HepG2 (cell line): Measurements from ENCODE around the gene MIA2. TPM values are rescaled to one million over a fixed set of nuclear protein-coding genes. Genes with fewer than 3 reads are reported as not detected.
A peak's percentile ranks its signal among the peaks of the same experiment; 100 is the strongest.

ENCODE experiments used
- ATAC-seq: fragments of 200-7000 bp; cut with Tn5 transposase; 3 replicates; pipeline ENCODE4 v1.9.1; 2020; ENCODE audit warnings: mild to moderate bottlenecking, moderate library complexity
- BruUV-seq: library from RNA; stranded (reverse); fragments of 400-500 nt; replicated peaks from 2 replicates; lab custom pipeline; 2021; lab: Mats Ljungman, UMichigan
- CTCF ChIA-PET: fragments of 300-600 bp; formaldehyde crosslinking; extraction: SDS; loops from one replicate; lab custom pipeline; 2021; ENCODE audit warnings: low total read pairs, inconsistent platforms, low intra/inter-chr PET ratio; lab: Yijun Ruan, JAX
- POLR2A ChIA-PET: fragments of 350-600 bp; sonication (Branson Sonifier 250); formaldehyde crosslinking; loops from one replicate; lab custom pipeline; 2020; ENCODE audit warnings: antibody characterized with exemption, inconsistent platforms; lab: Yijun Ruan, JAX
- DNase-seq: peaks from one replicate; pipeline ENCODE4 v3.0.0-alpha.2; 2015; ENCODE audit warnings: low spot score
- FAIRE-seq: peaks from 3 replicates; lab custom pipeline; 2011; peaks lifted over from hg19 to GRCh38; lab: Jason Lieb, UNC
- H2AFZ ChIP-seq: one replicate; pipeline ENCODE4 v1.6.1; 2011; ENCODE audit warnings: low read length, inconsistent platforms
- H3K27ac ChIP-seq: fragments of 300-600 bp; 3 replicates; pipeline ENCODE4 v1.8.0; 2011; ENCODE audit warnings: mixed run types, mild to moderate bottlenecking, mixed read lengths, low read length, inconsistent platforms; ENCODE audit not compliant: insufficient read depth; ENCODE audit errors: extremely low read length
- H3K27me3 ChIP-seq, 2 experiments: fragments of 200-600 bp in 1 of 2; 2 replicates in 1 of 2; 3 replicates in 1 of 2; pipeline versions ENCODE4 v1.6.0 to v1.8.0; 2011; ENCODE audit warnings: low read length in 2 of 2, mild to moderate bottlenecking in 2 of 2, moderate library complexity in 2 of 2, inconsistent platforms in 1 of 2; ENCODE audit not compliant: insufficient read depth in 2 of 2, control insufficient read depth in 1 of 2
- H3K36me3 ChIP-seq, 2 experiments: fragments of 200-600 bp in 1 of 2; replicated peaks in 1 of 2; 2 replicates in 1 of 2; 3 replicates in 1 of 2; pipeline versions ENCODE4 v1.5.1 to v1.8.0; 2011; ENCODE audit warnings: low read length in 2 of 2, inconsistent platforms in 1 of 2; ENCODE audit not compliant: insufficient read depth in 2 of 2, control insufficient read depth in 1 of 2
- H3K4me1 ChIP-seq: 2 replicates; pipeline ENCODE4 v1.5.1; 2012; ENCODE audit warnings: low read length, inconsistent platforms; ENCODE audit not compliant: insufficient read depth
- H3K4me2 ChIP-seq: 2 replicates; pipeline ENCODE4 v1.6.0; 2011; ENCODE audit warnings: low read depth, low read length, inconsistent platforms
- H3K4me3 ChIP-seq, 3 experiments: fragments of 200-600 bp in 1 of 3; sonication (generic), shearing (Covaris generic) in 1 of 3; replicated peaks in 1 of 3; 2 replicates each; pipeline ENCODE4 v1.5.1; 2011 to 2016; ENCODE audit warnings: low read length in 3 of 3, inconsistent platforms in 2 of 3, low read depth in 2 of 3, mild to moderate bottlenecking in 2 of 3, control low read depth in 1 of 3, mixed read lengths in 1 of 3; ENCODE audit not compliant: insufficient read depth in 1 of 3
- H3K79me2 ChIP-seq: one replicate; pipeline ENCODE4 v1.6.1; 2011; ENCODE audit warnings: low read length, inconsistent platforms; ENCODE audit not compliant: insufficient read depth
- H3K9ac ChIP-seq: 2 replicates; pipeline ENCODE4 v1.6.0; 2011; ENCODE audit warnings: mild to moderate bottlenecking, low read depth, low read length, inconsistent platforms; ENCODE audit not compliant: insufficient read depth
- H3K9me3 ChIP-seq: 2 replicates; pipeline ENCODE4 v1.5.1; 2012; ENCODE audit warnings: mild to moderate bottlenecking, low read length
- H4K20me1 ChIP-seq: 2 replicates; pipeline ENCODE4 v1.6.0; 2011; ENCODE audit warnings: inconsistent platforms, mild to moderate bottlenecking, low read length, moderate library complexity; ENCODE audit not compliant: insufficient read depth
- CBX2 ChIP-seq, 2 experiments: fragments of 200-600 bp in 1 of 2; sonication (generic); formaldehyde crosslinking in 1 of 2; IDR thresholded peaks; 2 replicates each; pipeline versions ENCODE4 v1.7.0 to v1.8.1; 2018 to 2022; ENCODE audit warnings: low read depth in 2 of 2, low read length in 1 of 2, mild to moderate bottlenecking in 1 of 2, missing genetic modification reagents in 1 of 2
- CENPX ChIP-seq: sonication (generic); formaldehyde crosslinking; IDR thresholded peaks from 2 replicates; pipeline ENCODE4 v1.9.0; 2021; ENCODE audit warnings: mild to moderate bottlenecking, missing genetic modification reagents, moderate library complexity
- FOXM1 ChIP-seq: sonication (generic); formaldehyde crosslinking; IDR thresholded peaks from 2 replicates; pipeline ENCODE4 v1.5.0; 2020; ENCODE audit warnings: missing genetic modification reagents
- FOXP1 ChIP-seq, 2 experiments: fragments of 450-650 bp in 1 of 2; IDR thresholded peaks; 2 replicates each; pipeline ENCODE4 v1.6.1; 2017 to 2018; ENCODE audit warnings: antibody characterized with exemption in 1 of 2
- FOXP4 ChIP-seq: sonication (generic); formaldehyde crosslinking; IDR thresholded peaks from 2 replicates; pipeline ENCODE4 v1.4.0; 2020; ENCODE audit warnings: missing genetic modification reagents
- NFYC ChIP-seq: IDR thresholded peaks from 2 replicates; pipeline ENCODE4 v1.6.1; 2016; ENCODE audit warnings: missing genetic modification reagents, missing compliant biosample characterization
- RFX5 ChIP-seq: IDR thresholded peaks from 2 replicates; pipeline ENCODE4 v1.6.1; 2011; ENCODE audit warnings: low read depth, low read length, improper control_type of control experiment
- SMAD9 ChIP-seq: sonication (generic); formaldehyde crosslinking; IDR thresholded peaks from 2 replicates; pipeline ENCODE4 v1.5.1; 2020; ENCODE audit warnings: mild to moderate bottlenecking, missing genetic modification reagents
- TEAD3 ChIP-seq: optimal IDR thresholded peaks from 2 replicates; pipeline ENCODE3; 2016; ENCODE audit warnings: borderline replicate concordance
- TFDP1 ChIP-seq: IDR thresholded peaks from 2 replicates; pipeline ENCODE4 v1.6.1; 2016; ENCODE audit warnings: missing compliant biosample characterization, missing genetic modification reagents, borderline replicate concordance
- ZNF205 ChIP-seq: IDR thresholded peaks from 2 replicates; pipeline ENCODE4 v1.6.1; 2018; ENCODE audit warnings: missing biosample characterization, missing genetic modification reagents
- WGBS: methylation state at CpG from one replicate; pipeline ENCODE4 v1.1.6; 2017; ENCODE audit warnings: low lambda C conversion rate; 5-methylcytosine and 5-hydroxymethylcytosine counted together
- in situ Hi-C: cut with HindIII; loops from 2 replicates; pipeline ENCODE4 v1.10.0; 2017; ENCODE audit warnings: low pct_unique_long_range_greater_than_20kb; ENCODE audit not compliant: extremely low pct_ligation_motif_present
- intact Hi-C: fragments of 100-400 bp; cut with micrococcal nuclease; formaldehyde crosslinking; loops from one replicate; pipeline ENCODE4 v1.10.0; 2022; ENCODE audit not compliant: unreplicated experiment
- polyA plus RNA-seq, 8 experiments: library from polyadenylated mRNA; depleted of rRNA in 3 of 8; stranded (reverse) in 7 of 8; unstranded in 1 of 8; fragments of >200 nt; fragmentation: Illumina TruSeq in 4 of 8; extraction: Trizol in 4 of 8; gene quantifications; 2 replicates each; pipeline versions ENCODE4 v1.2.1 to v1.2.3, GENCODE V29; 2011 to 2016; ENCODE audit warnings: low read depth in 4 of 8, missing spikeins in 1 of 8, mixed read lengths in 1 of 8; ENCODE audit not compliant: insufficient read depth in 1 of 8
- total RNA-seq, 5 experiments: library from RNA; depleted of rRNA; stranded (reverse); fragments of >200 nt; fragmentation: Illumina TruSeq; extraction: Trizol; gene quantifications; 2 replicates each; pipeline ENCODE4 v1.2.3, GENCODE V29; 2016; ENCODE audit warnings: low read depth in 1 of 5
- TF ChIP-seq, protein P1 (sequence below): sonication (generic); formaldehyde crosslinking; conservative IDR thresholded peaks from 2 replicates; pipeline ENCODE4 v1.8.0; 2022; ENCODE audit warnings: low read depth, missing genetic modification reagents
- TF ChIP-seq, protein P2 (sequence below): IDR thresholded peaks from 2 replicates; pipeline ENCODE4 v1.6.1; 2016; ENCODE audit warnings: low read depth, borderline replicate concordance
- TF ChIP-seq, protein P3 (sequence below): sonication (generic); formaldehyde crosslinking; IDR thresholded peaks from 2 replicates; pipeline ENCODE4 v1.4.0; 2020; ENCODE audit warnings: mild to moderate bottlenecking, missing genetic modification reagents

Gene MIA2
- total and polyA plus RNA-seq, 2 of the 13 experiments (the other 11 are each of a cell fraction or from before 2014, with no cell fraction given), result 134 to 158 TPM

DNA sequence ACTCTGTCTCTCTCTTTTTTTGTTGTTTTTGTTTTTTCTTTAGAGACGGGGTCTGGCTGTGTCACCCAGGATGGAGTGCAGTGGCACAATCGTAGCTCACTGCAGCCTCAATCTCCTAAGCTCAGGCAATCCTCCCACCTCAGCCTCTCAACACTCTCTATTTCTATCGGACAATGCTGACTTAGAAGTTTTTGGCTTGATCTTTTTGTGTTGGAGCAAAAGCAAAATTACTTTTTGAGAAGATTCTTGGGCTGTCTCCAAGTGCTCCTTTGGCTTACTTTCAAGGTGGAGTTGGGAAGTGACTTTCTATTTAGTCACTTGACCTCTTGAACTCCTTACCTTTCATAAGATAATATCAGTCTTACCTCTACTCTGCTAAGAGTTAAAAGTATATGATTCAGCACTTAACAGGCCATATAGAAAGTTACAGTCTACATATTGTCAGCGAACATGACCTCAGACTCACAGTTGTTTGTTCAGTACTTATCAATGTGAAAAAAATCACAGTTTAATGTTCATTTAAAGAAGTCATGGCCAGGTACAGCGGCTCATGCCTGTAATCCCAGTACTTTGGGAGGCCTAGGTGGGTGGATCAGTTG lies 15.4 kb upstream of the MIA2 start (continued):
- TF ChIP-seq CBX2 (IDR thresholded peaks at IDR 0.05; ENCODE audit: low read depth, low read length), result no peak
- TF ChIP-seq CBX2 (CRISPR knock-in tag; IDR thresholded peaks at IDR 0.05; ENCODE audit: low read depth), result 0 out of 2 replicates have a peak, but pooled peaks have one; percentile 78
- TF ChIP-seq ZNF205 (CRISPR knock-in tag), result peak; percentile 54; the same call in 1 of the 2 replicates
- TF ChIP-seq CENPX (CRISPR knock-in tag), result no peak
- peak; percentile 31; the same call in 1 of the 2 replicates for TF ChIP-seq SMAD9 (CRISPR knock-in tag)
- TF ChIP-seq FOXP1 (IDR thresholded peaks at IDR 0.05), result no peak
- no peak for TF ChIP-seq FOXP1 (CRISPR knock-in tag; IDR thresholded peaks at IDR 0.05)
- no peak for TF ChIP-seq FOXM1 (CRISPR knock-in tag)
- TF ChIP-seq, all 625 proteins: peak for 27

DNA sequence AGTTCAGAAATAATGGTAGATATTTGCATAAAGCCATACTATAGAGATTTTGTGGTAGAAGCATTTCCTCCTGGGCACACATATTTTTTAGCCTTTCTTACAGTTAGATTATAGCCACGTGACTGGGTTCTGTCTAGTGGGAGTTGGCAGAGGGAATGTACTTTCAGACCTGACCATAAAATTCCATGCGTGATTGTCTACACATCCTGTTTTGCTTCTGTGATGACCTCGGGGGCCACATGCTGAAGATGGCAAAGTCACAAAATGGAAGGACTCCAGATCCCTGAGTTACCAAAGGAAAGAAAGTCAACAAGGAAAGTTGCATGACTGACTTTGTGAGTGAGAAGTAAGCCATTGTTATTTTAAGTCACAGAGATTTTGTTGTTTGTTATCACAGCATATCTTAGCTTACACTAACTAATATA lies 14.6 kb upstream of the MIA2 start:
- H2AFZ ChIP-seq, result peak overlapping the region; percentile 7
- no peaks in the 10 kb centered on the region for H3K36me3 ChIP-seq
- H3K27ac ChIP-seq, result no peak overlapping the region
- DNase-seq (peak; percentile 83), ATAC-seq (peak; percentile 50), FAIRE-seq (no peak)
- 0 out of 5 replicates have a peak, but pooled peaks cover 0 to 2% of the 10 kb centered on the region in 2 experiments for H3K27me3 ChIP-seq
- BruUV-seq, result no TSS peak
- POLR2A ChIA-PET, result interaction anchor here (1.7 kb wide), 1 partner anchor 11 kb away, joined by 5 read pairs; no protein-coding TSS in a partner anchor
- H4K20me1 ChIP-seq, result no peaks in the 10 kb centered on the region
- intact Hi-C loops, result no loop called here
- H3K9ac ChIP-seq, result no peak overlapping the region
- CTCF ChIA-PET, result no interaction called here
- peak overlapping the region in 2 of 3 experiments; percentile 6 to 13; a peak in 1 of 6 replicates for H3K4me3 ChIP-seq
- no peaks in the 10 kb centered on the region for H3K79me2 ChIP-seq
- WGBS, result 5% methylated on average over 3 of the region's 3 CpGs
- H3K4me2 ChIP-seq, result peak overlapping the region; percentile 60
- in situ Hi-C loops, result no loop called here
- no peaks in the 10 kb centered on the region for H3K9me3 ChIP-seq
- H3K4me1 ChIP-seq, result peaks cover 23% of the 10 kb centered on the region
- peak; percentile 55; the same call in 1 of the 2 replicates for TF ChIP-seq FOXP4 (CRISPR knock-in tag)
- TF ChIP-seq TEAD3 (CRISPR knock-in tag), result peak; percentile 94
- TF ChIP-seq, protein P1, sequence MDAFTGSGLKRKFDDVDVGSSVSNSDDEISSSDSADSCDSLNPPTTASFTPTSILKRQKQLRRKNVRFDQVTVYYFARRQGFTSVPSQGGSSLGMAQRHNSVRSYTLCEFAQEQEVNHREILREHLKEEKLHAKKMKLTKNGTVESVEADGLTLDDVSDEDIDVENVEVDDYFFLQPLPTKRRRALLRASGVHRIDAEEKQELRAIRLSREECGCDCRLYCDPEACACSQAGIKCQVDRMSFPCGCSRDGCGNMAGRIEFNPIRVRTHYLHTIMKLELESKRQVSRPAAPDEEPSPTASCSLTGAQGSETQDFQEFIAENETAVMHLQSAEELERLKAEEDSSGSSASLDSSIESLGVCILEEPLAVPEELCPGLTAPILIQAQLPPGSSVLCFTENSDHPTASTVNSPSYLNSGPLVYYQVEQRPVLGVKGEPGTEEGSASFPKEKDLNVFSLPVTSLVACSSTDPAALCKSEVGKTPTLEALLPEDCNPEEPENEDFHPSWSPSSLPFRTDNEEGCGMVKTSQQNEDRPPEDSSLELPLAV (CRISPR knock-in tag), result no peak
- TF ChIP-seq NFYC (CRISPR knock-in tag), result no peak
- TF ChIP-seq RFX5, result no peak
- TF ChIP-seq TFDP1, result no peak
- TF ChIP-seq, protein P2, sequence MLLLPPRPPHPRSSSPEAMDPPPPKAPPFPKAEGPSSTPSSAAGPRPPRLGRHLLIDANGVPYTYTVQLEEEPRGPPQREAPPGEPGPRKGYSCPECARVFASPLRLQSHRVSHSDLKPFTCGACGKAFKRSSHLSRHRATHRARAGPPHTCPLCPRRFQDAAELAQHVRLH (CRISPR knock-in tag), result 0 out of 2 replicates have a peak, but pooled peaks have one; percentile 26
- TF ChIP-seq, protein P3, sequence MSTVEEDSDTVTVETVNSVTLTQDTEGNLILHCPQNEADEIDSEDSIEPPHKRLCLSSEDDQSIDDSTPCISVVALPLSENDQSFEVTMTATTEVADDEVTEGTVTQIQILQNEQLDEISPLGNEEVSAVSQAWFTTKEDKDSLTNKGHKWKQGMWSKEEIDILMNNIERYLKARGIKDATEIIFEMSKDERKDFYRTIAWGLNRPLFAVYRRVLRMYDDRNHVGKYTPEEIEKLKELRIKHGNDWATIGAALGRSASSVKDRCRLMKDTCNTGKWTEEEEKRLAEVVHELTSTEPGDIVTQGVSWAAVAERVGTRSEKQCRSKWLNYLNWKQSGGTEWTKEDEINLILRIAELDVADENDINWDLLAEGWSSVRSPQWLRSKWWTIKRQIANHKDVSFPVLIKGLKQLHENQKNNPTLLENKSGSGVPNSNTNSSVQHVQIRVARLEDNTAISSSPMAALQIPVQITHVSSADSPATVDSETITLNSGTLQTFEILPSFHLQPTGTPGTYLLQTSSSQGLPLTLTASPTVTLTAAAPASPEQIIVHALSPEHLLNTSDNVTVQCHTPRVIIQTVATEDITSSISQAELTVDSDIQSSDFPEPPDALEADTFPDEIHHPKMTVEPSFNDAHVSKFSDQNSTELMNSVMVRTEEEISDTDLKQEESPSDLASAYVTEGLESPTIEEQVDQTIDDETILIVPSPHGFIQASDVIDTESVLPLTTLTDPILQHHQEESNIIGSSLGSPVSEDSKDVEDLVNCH, result no peak
